CD4-positive, alpha-beta memory T cell (primary cell): ENCODE measurements around the gene SLC30A10. TPM values are rescaled to one million over a fixed set of nuclear protein-coding genes. Genes with fewer than 3 reads are reported as not detected.

Experiments used
- polyA plus RNA-seq, 2 donors: library from polyadenylated mRNA; unstranded; fragments of 300-500 nt; fragmentation: Illumina TruSeq; gene quantifications; one replicate each; pipeline ENCODE4 v1.2.3, GENCODE V29; 2021
- total RNA-seq, 2 experiments: library from RNA; stranded (reverse); gene quantifications; one replicate each; pipeline ENCODE4 v1.2.3, GENCODE V29; 2021

Gene SLC30A10
- total and polyA plus RNA-seq, 4 experiments from 2014 or later, result not detected

Other genes starting within 250 kb of the SLC30A10 start
- gene EPRS1, start 117.9 kb upstream of the SLC30A10 start, total RNA-seq, result 100 to 1,000 TPM in 1 of 2 experiments, 10 to 100 TPM in 1; 98.7 to 116 TPM
- 10 to 100 TPM; 30.5 to 59.8 TPM for gene EPRS1, start 117.9 kb upstream of the SLC30A10 start, polyA plus RNA-seq
- gene BPNT1, start 161.2 kb upstream of the SLC30A10 start, total RNA-seq, result 10 to 100 TPM; 11.4 to 14.1 TPM
- gene BPNT1, start 161.2 kb upstream of the SLC30A10 start, polyA plus RNA-seq, result 10 to 100 TPM; 11.2 to 15.9 TPM
- gene IARS2, start 165.6 kb upstream of the SLC30A10 start, total RNA-seq, result 10 to 100 TPM; 46.0 to 48.5 TPM
- 10 to 100 TPM; 72.4 to 88.8 TPM for gene IARS2, start 165.6 kb upstream of the SLC30A10 start, polyA plus RNA-seq